Heart right ventricle (tissue), 16 donors: ENCODE data around the gene FRMPD2. TPM values are rescaled to one million over a fixed set of nuclear protein-coding genes. Genes with fewer than 3 reads are reported as not detected.
"Not testable (repeated sequence)": the region's sequence is repeated elsewhere in the genome, so short reads cannot be mapped to it uniquely, and the experiment has no call there.

ENCODE experiments used
- ATAC-seq, 8 donors: fragments of 200-7000 bp; cut with Tn5 transposase; one replicate each; pipeline ENCODE4 v1.9.1; 2020; ENCODE audit warnings: mild to moderate bottlenecking in 8 of 8, moderate library complexity in 8 of 8, moderate number of reproducible peaks in 1 of 8
- DNase-seq, 2 donors: peaks; one replicate each; pipeline ENCODE4 v3.0.0-alpha.2; 2020
- H3K27ac ChIP-seq, 10 donors: fragments of 200-600 bp; sonication (generic) in 2 of 10; one replicate each; pipeline versions ENCODE4 v1.5.0 to v1.8.0; 2020 to 2022; ENCODE audit warnings: mild to moderate bottlenecking in 3 of 10
- H3K27me3 ChIP-seq, 7 donors: fragments of 200-600 bp; one replicate each; pipeline ENCODE4 v1.8.0; 2021 to 2022; ENCODE audit warnings: mild to moderate bottlenecking in 2 of 7
- H3K36me3 ChIP-seq, 9 donors: fragments of 200-600 bp; sonication (generic) in 1 of 9; one replicate each; pipeline versions ENCODE4 v1.5.0 to v1.8.0; 2020 to 2022; ENCODE audit warnings: mild to moderate bottlenecking in 2 of 9
- H3K4me1 ChIP-seq, 9 donors: fragments of 200-600 bp; sonication (generic) in 1 of 9; one replicate each; pipeline versions ENCODE4 v1.5.0 to v1.8.0; 2020 to 2022; ENCODE audit warnings: mild to moderate bottlenecking in 4 of 9
- H3K4me3 ChIP-seq, 10 donors: fragments of 200-600 bp; sonication (generic) in 2 of 10; one replicate each; pipeline versions ENCODE4 v1.5.0 to v1.8.0; 2020 to 2022; ENCODE audit warnings: mild to moderate bottlenecking in 7 of 10, moderate library complexity in 2 of 10
- H3K9me3 ChIP-seq, 11 donors: fragments of 200-600 bp in 10 of 11; sonication (generic) in 2 of 11; one replicate each; pipeline versions ENCODE4 v1.5.0 to v1.8.0; 2013 to 2022; ENCODE audit warnings: mild to moderate bottlenecking in 2 of 11, control low read depth in 1 of 11, moderate library complexity in 1 of 11
- CTCF ChIP-seq, 9 donors: fragments of 200-600 bp; sonication (generic) in 2 of 9; IDR thresholded peaks; one replicate each; pipeline versions ENCODE4 v1.5.0 to v1.8.0; 2021 to 2022; ENCODE audit warnings: antibody characterized with exemption in 9 of 9, mild to moderate bottlenecking in 5 of 9, moderate library complexity in 1 of 9
- WGBS, 2 donors: extraction: QIAGEN DNeasy Blood & Tissue Kit; methylation state at CpG; one replicate each; pipeline ENCODE4 v1.1.7; 2013; ENCODE audit warnings: inconsistent platforms in 1 of 2; 5-methylcytosine and 5-hydroxymethylcytosine counted together
- intact Hi-C, 10 donors: fragments of 100-400 bp; cut with DNase I; formaldehyde crosslinking; loops; one replicate each; pipeline versions ENCODE4 v1.11.1 to v1.14.2; 2022
- polyA plus RNA-seq, 2 donors: library from polyadenylated mRNA; stranded (reverse); fragments of 200-250 nt; gene quantifications; one replicate each; pipeline ENCODE4 v1.2.3, GENCODE V29; 2013
- total RNA-seq, 10 donors: library from RNA; stranded (reverse); fragmentation: NEBNext Ultra II Directional in 3 of 10; extraction: Animal tissue kit (Norgen Biotek cat#: 25700) in 3 of 10; gene quantifications; one replicate each; pipeline versions ENCODE4 v1.2.1 to v1.2.4, GENCODE V29; 2021 to 2023
- donor health status: Arrhythmogenic right ventricular cardiomyopathy.
- donor health status: ischemic (EF 13 %, LVEDD 7.1; RV severe dilation, severe dysfunction).
- donor health status: healthy with polysubstance abuse.
- donor health status: DM: no; HTN: yes; CAD: no.
- donor health status: DM: no; HTN: no; CAD: no.
- donor health status: ischemic (EF 25% LVEDD 6.9; RV normal size, moderate dysfunction).
- donor health status: ischemic (EF 25% LVEDD 5.7; RV mildly dilated, moderate dysfunction).
- donor health status: healthy.
- donor health status: DM: yes; HTN: yes; CAD: no.
- donor health status: Ischemic cardiomyopathy.
- donor health status: ischemic (EF 35%, LVEDD 5.7; RV mildly dilated, moderate dysfunction).
- donor health status: nonischemic (EF 11% LVEDD 7.7; RV severe dilation, severe dysfunction).
- donor health status: DM: yes; HTN: yes; CAD: no.
- donor health status: PGD.
- donor health status: ischemic (EF 29% LVEDD 5.4; RV normal size, mild dysfunction).
- donor health status: nonischemic (EF 23%, LVEDD 6.1; RV moderate dilation, normal function).

FRMPD2 gene
- total and polyA plus RNA-seq, 12 donors = 0.16 to 0.74 (median 0.23) TPM; not detected in 5

- ATAC-seq = no peak
- intact Hi-C loops = no loop called here
- Histone ChIP-seq H3K27me3 (peaks cover 0 to 17% (median 8%) of the 10 kb centered on the region in 7 donors), H3K9me3 (peaks cover 0 to 19% (median 4%) of the 10 kb centered on the region in 11 donors), H3K4me1 (peaks cover 0 to 8% (median 0%) of the 10 kb centered on the region in 9 donors), H3K36me3 (no peaks in the 10 kb centered on the region), H3K4me3 (no peak overlapping the region), H3K27ac (no peak overlapping the region)
- DNase-seq = no peak
- TF ChIP-seq CTCF (IDR thresholded peaks at IDR 0.05) = no peak
These were observed 8.3 kb upstream of the FRMPD2 start for GRCh38 chr10:48282829-48283228.

GRCh38 chr10:48281697-48282096, 7.2 kb upstream of the FRMPD2 start:
- not testable (repeated sequence) for DNase-seq, H3K4me1 ChIP-seq
- whole genome bisulfite sequencing, 2 donors = 65 to 74% methylated on average over 4 of the region's 4 CpGs

GRCh38 chr10:48279081-48279751, 4.7 kb upstream of the FRMPD2 start:
- WGBS, 2 donors = 88 to 94% methylated on average over 2 of the region's 2 CpGs
- intact Hi-C loops = no loop called here
- no peak for DNase-seq

More at GRCh38 chr10:48281697-48282096, 7.2 kb upstream of the FRMPD2 start:
- H3K36me3 ChIP-seq, ATAC-seq, H3K4me3 ChIP-seq, intact Hi-C loops, H3K27ac ChIP-seq: not testable (repeated sequence)
- Histone ChIP-seq H3K9me3 (peaks cover 0 to 19% (median 4%) of the 10 kb centered on the region in 11 donors), H3K27me3 (peaks cover 0 to 21% (median 8%) of the 10 kb centered on the region in 7 donors)

GRCh38 chr10:48277093-48277492, 2.6 kb upstream of the FRMPD2 start:
- intact Hi-C loops = no loop called here
- TF ChIP-seq CTCF (IDR thresholded peaks at IDR 0.05) = no peak
- Histone ChIP-seq H3K36me3 (no peaks in the 10 kb centered on the region), H3K4me3 (no peak overlapping the region), H3K9me3 (peaks cover 0 to 8% (median 0%) of the 10 kb centered on the region in 11 donors), H3K4me1 (no peaks in the 10 kb centered on the region), H3K27ac (no peak overlapping the region), H3K27me3 (peaks cover 0 to 6% (median 0%) of the 10 kb centered on the region in 7 donors)
- WGBS, 2 donors = 93 to 100% methylated on average over 1 of the region's 1 CpG
- no peak for ATAC-seq
- no peak for DNase-seq

More at GRCh38 chr10:48279081-48279751, 4.7 kb upstream of the FRMPD2 start:
- Histone ChIP-seq H3K36me3 (no peaks in the 10 kb centered on the region), H3K27ac (no peak overlapping the region), H3K9me3 (peaks cover 0 to 13% (median 4%) of the 10 kb centered on the region in 11 donors), H3K4me3 (no peak overlapping the region), H3K4me1 (no peaks in the 10 kb centered on the region), H3K27me3 (peaks cover 0 to 7% (median 1%) of the 10 kb centered on the region in 7 donors)
- no peak for ATAC-seq
- TF ChIP-seq CTCF (IDR thresholded peaks at IDR 0.05) = no peak

GRCh38 chr10:48273741-48274140, 755 bp downstream of the FRMPD2 start:
- Histone ChIP-seq H3K27me3 (peaks cover 0 to 6% (median 0%) of the 10 kb centered on the region in 7 donors), H3K36me3 (no peaks in the 10 kb centered on the region), H3K9me3 (peaks cover 0 to 8% (median 0%) of the 10 kb centered on the region in 11 donors), H3K27ac (no peak overlapping the region), H3K4me1 (no peaks in the 10 kb centered on the region), H3K4me3 (no peak overlapping the region)
- ATAC-seq (no peak), DNase-seq (no peak)
- WGBS, 2 donors = 85 to 90% methylated on average over 2 of the region's 2 CpGs
- TF ChIP-seq CTCF (IDR thresholded peaks at IDR 0.05) = no peak
- intact Hi-C loops = no loop called here
